Measurements from ENCODE around the gene KIAA0930. TPM values are rescaled to one million over a fixed set of nuclear protein-coding genes. Genes with fewer than 3 reads are reported as not detected.

KIAA0930 gene
- total and polyA plus RNA-seq, 2 of the 4 experiments (the other 2 are of a cell fraction), result 25.3 to 34.1 TPM

DNA sequence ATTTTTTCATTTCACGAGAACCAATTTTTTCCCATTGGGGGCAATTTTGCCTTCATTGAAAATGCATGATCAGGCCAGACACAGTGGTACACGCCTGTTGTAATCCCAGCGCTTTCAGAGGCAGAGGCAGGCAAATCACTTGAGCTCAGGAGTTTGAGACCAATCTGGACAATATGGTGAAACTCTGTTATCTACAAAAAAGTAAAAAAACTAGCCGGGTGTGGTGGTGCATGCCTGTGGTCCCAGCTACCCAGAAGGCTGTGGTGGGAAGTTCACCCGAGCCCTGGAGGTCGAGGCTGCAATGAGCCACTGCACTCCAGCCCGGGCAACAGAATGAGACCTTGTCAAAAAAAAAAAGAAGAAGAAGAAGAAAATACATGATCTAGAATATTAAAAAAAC, 24.8 kb upstream of the KIAA0930 start:
- DNase-seq (no peak), ATAC-seq (ENCODE audit: low read depth) (no peak)
- H3K36me3 ChIP-seq (ENCODE audit: control insufficient read depth, insufficient read depth, low read length), result no peaks in the 10 kb centered on the region
- no peak overlapping the region for H2BK20ac ChIP-seq (ENCODE audit: low read depth, low read length)
- H2AK9ac ChIP-seq (replicated peaks; ENCODE audit: low read depth, low read length, poor library complexity), result no peak overlapping the region
- H3K27me3 ChIP-seq (ENCODE audit: control insufficient read depth, insufficient read depth, low read length), result peaks cover 8% of the 10 kb centered on the region
- no peak overlapping the region for H3K14ac ChIP-seq (replicated peaks; ENCODE audit: low read depth, low read length)
- H4K8ac ChIP-seq (ENCODE audit: low read depth in 2 of 2, low read length in 2 of 2), result no peak overlapping the region
- no peak overlapping the region for H3K4ac ChIP-seq (ENCODE audit: low read depth, low read length)
- H3K79me1 ChIP-seq (ENCODE audit: low read depth in 1 of 2, low read length in 2 of 2), result no peaks in the 10 kb centered on the region
- H4K20me1 ChIP-seq (ENCODE audit: insufficient read depth, low read length), result no peaks in the 10 kb centered on the region
- ChIA-PET POLR2A (ENCODE audit: unreplicated experiment) (no interaction called here), CTCF (interaction anchor here (0.7 kb wide), 1 partner anchor 157 kb away, joined by 4 read pairs; no protein-coding TSS in a partner anchor)
- no peaks in the 10 kb centered on the region for H3K9me3 ChIP-seq (ENCODE audit: control insufficient read depth, insufficient read depth, low read length)
- in situ Hi-C loops (cut with MboI; ENCODE audit: low sequenced_read_pairs) (loop anchor here (5.0 kb wide), 2 partner anchors 167 to 287 kb away; no protein-coding TSS in a partner anchor), intact Hi-C loops (cut with micrococcal nuclease) (no loop called here), dilution Hi-C loops (cut with HindIII; ENCODE audit: low sequenced_read_pairs, unreplicated experiment) (no loop called here)
- H2AK5ac ChIP-seq (ENCODE audit: low read depth, low read length), result no peak overlapping the region
- no peak overlapping the region for H3K27ac ChIP-seq (ENCODE audit: insufficient read depth, low read length)
- no peak overlapping the region for H2BK120ac ChIP-seq (ENCODE audit: low read depth, low read length)
- BruUV-seq (replicated peaks), result no TSS peak
- no peak overlapping the region for H3K4me2 ChIP-seq (ENCODE audit: low read depth, low read length)
- no peak overlapping the region for H3K56ac ChIP-seq (ENCODE audit: extremely low read depth, insufficient read depth, low read length)
- no CpG with 5 or more reads among the region's 7 CpGs for WGBS, 2 experiments (ENCODE audit: extremely low coverage in 2 of 2, insufficient read length in 1 of 2)
- no peak overlapping the region for H3K23ac ChIP-seq (ENCODE audit: low read depth, low read length)
- H4K5ac ChIP-seq (ENCODE audit: low read depth, low read length), result no peak overlapping the region
- no peak overlapping the region for H3K9ac ChIP-seq (ENCODE audit: low read depth, low read length)
- H3K18ac ChIP-seq (ENCODE audit: low read depth, low read length), result no peak overlapping the region
- H3K4me3 ChIP-seq (ENCODE audit: insufficient read depth, low read depth, low read length), result no peak overlapping the region
- TF ChIP-seq, protein P1, sequence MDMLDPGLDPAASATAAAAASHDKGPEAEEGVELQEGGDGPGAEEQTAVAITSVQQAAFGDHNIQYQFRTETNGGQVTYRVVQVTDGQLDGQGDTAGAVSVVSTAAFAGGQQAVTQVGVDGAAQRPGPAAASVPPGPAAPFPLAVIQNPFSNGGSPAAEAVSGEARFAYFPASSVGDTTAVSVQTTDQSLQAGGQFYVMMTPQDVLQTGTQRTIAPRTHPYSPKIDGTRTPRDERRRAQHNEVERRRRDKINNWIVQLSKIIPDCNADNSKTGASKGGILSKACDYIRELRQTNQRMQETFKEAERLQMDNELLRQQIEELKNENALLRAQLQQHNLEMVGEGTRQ (IDR thresholded peaks at IDR 0.05; ENCODE audit: low read depth, low read length), result no peak
- H3K9me1 ChIP-seq (ENCODE audit: insufficient read depth, low read length), result no peaks in the 10 kb centered on the region
- H3K4me1 ChIP-seq (ENCODE audit: control insufficient read depth, insufficient read depth, low read length), result peaks cover 7% of the 10 kb centered on the region
- H4K91ac ChIP-seq (ENCODE audit: insufficient read depth, low read depth, low read length), result no peak overlapping the region
- no peak overlapping the region for H2BK15ac ChIP-seq (ENCODE audit: low read depth, low read length)
- no peak overlapping the region for H2AFZ ChIP-seq (replicated peaks; ENCODE audit: low read length, poor library complexity)
- H2BK5ac ChIP-seq (ENCODE audit: low read depth, low read length, poor library complexity, severe bottlenecking), result no peak overlapping the region
